Loucy (cell line): Measurements from ENCODE around the gene TACC3.

ENCODE experiments used
- H2AFZ ChIP-seq: fragments of 200-600 bp; sonication (generic); 2 replicates; pipeline ENCODE4 v1.6.0; 2016; ENCODE audit warnings: antibody characterized with exemption, mild to moderate bottlenecking, low read length, moderate library complexity
- H3F3A ChIP-seq: fragments of 200-600 bp; 2 replicates; pipeline ENCODE4 v1.6.0; 2016; ENCODE audit warnings: antibody characterized with exemption, low read depth, mild to moderate bottlenecking
- H3K27me3 ChIP-seq: fragments of 200-600 bp; sonication (generic); 2 replicates; pipeline ENCODE4 v1.6.1; 2014; ENCODE audit warnings: low read length, mild to moderate bottlenecking; ENCODE audit not compliant: insufficient read depth, poor library complexity, severe bottlenecking
- H3K36me3 ChIP-seq: fragments of 200-600 bp; sonication (generic); 2 replicates; pipeline ENCODE4 v1.6.1; 2016; ENCODE audit warnings: low read length; ENCODE audit not compliant: insufficient read depth
- H3K4me1 ChIP-seq: fragments of 200-600 bp; sonication (generic); 2 replicates; pipeline ENCODE4 v1.5.1; 2014; ENCODE audit warnings: low read length, mild to moderate bottlenecking; ENCODE audit not compliant: insufficient read depth, poor library complexity, severe bottlenecking
- H3K4me2 ChIP-seq: fragments of 200-600 bp; sonication (generic); 2 replicates; pipeline ENCODE4 v1.6.0; 2014; ENCODE audit warnings: antibody characterized with exemption, low read length, low read depth, mild to moderate bottlenecking; ENCODE audit not compliant: poor library complexity, severe bottlenecking
- H3K4me3 ChIP-seq: fragments of 200-600 bp; sonication (generic); 2 replicates; pipeline ENCODE4 v1.5.1; 2014; ENCODE audit warnings: low read length, mild to moderate bottlenecking, mixed read lengths; ENCODE audit not compliant: poor library complexity, severe bottlenecking
- H3K79me2 ChIP-seq: fragments of 200-600 bp; sonication (generic); 2 replicates; pipeline ENCODE4 v1.6.1; 2014; ENCODE audit warnings: low read length; ENCODE audit not compliant: insufficient read depth
- H3K9ac ChIP-seq: fragments of 200-600 bp; sonication (generic); 2 replicates; pipeline ENCODE4 v1.6.0; 2014; ENCODE audit warnings: mild to moderate bottlenecking, low read depth, low read length, moderate library complexity; ENCODE audit not compliant: poor library complexity, severe bottlenecking
- H3K9me2 ChIP-seq: fragments of 200-600 bp; sonication (generic); replicated peaks from 2 replicates; pipeline ENCODE4 v1.6.1; 2016; ENCODE audit warnings: low read depth, low read length, mixed read lengths
- H3K9me3 ChIP-seq: fragments of 200-600 bp; sonication (generic); 2 replicates; pipeline ENCODE4 v1.6.1; 2014; ENCODE audit warnings: mild to moderate bottlenecking, antibody characterized with exemption, low read length, low read depth; ENCODE audit not compliant: insufficient read depth
- H4K20me1 ChIP-seq: fragments of 200-600 bp; sonication (generic); 2 replicates; pipeline ENCODE4 v1.6.0; 2014; ENCODE audit warnings: antibody characterized with exemption, low read length, mild to moderate bottlenecking; ENCODE audit not compliant: insufficient read depth, poor library complexity, severe bottlenecking
- CTCF ChIP-seq: fragments of 200-600 bp; sonication (generic); conservative IDR thresholded peaks from 2 replicates; pipeline ENCODE4 v1.5.1; 2014; ENCODE audit warnings: mild to moderate bottlenecking, antibody characterized with exemption, low read length
- EZH2phosphoT487 ChIP-seq: fragments of 200-600 bp; IDR thresholded peaks from 2 replicates; pipeline ENCODE4 v1.6.1; 2018; ENCODE audit warnings: antibody characterized with exemption, mild to moderate bottlenecking, moderate library complexity, borderline replicate concordance

TACC3 gene

GRCh38 chr4:1723131-1723801 lies 1.9 kb downstream of the TACC3 start:
- peaks cover 60% of the 10 kb centered on the region for H4K20me1 ChIP-seq
- no peaks in the 10 kb centered on the region for H3F3A ChIP-seq
- no peak overlapping the region for H2AFZ ChIP-seq
- peak overlapping the region; percentile 97 for H3K9ac ChIP-seq
- H3K4me1 ChIP-seq: peaks cover 24% of the 10 kb centered on the region
- H3K9me2 ChIP-seq: no peaks in the 10 kb centered on the region
- no peaks in the 10 kb centered on the region for H3K9me3 ChIP-seq
- TF ChIP-seq EZH2phosphoT487: no peak
- no peak for TF ChIP-seq CTCF
- peak overlapping the region; percentile 99 for H3K4me3 ChIP-seq
- peaks cover 93% of the 10 kb centered on the region for H3K79me2 ChIP-seq
- H3K4me2 ChIP-seq: peak overlapping the region; percentile 88
- no peaks in the 10 kb centered on the region for H3K27me3 ChIP-seq
- H3K36me3 ChIP-seq: peaks cover 44% of the 10 kb centered on the region; the same call in 1 of the 2 replicates

- H4K20me1 ChIP-seq: peaks cover 56% of the 10 kb centered on the region
- no peak for TF ChIP-seq EZH2phosphoT487
- no peak for TF ChIP-seq CTCF
- H3K36me3 ChIP-seq: peaks cover 62% of the 10 kb centered on the region; the same call in 1 of the 2 replicates
These were observed 4.2 kb downstream of the TACC3 start for GRCh38 chr4:1725521-1725920.

GRCh38 chr4:1726146-1726934 lies 5.0 kb downstream of the TACC3 start:
- H3K79me2 ChIP-seq: peaks cover 99% of the 10 kb centered on the region
- no peaks in the 10 kb centered on the region for H3K27me3 ChIP-seq
- no peaks in the 10 kb centered on the region for H3K9me2 ChIP-seq
- H4K20me1 ChIP-seq: peaks cover 58% of the 10 kb centered on the region
- no peaks in the 10 kb centered on the region for H3K9me3 ChIP-seq
- H3K4me1 ChIP-seq: peaks cover 19% of the 10 kb centered on the region
- no peak overlapping the region for H2AFZ ChIP-seq
- peaks cover 70% of the 10 kb centered on the region; the same call in 1 of the 2 replicates for H3K36me3 ChIP-seq
- peak overlapping the region; percentile 31 for H3K4me3 ChIP-seq
- H3K9ac ChIP-seq: peak overlapping the region; percentile 56
- TF ChIP-seq CTCF: peak; percentile 98
- no peak for TF ChIP-seq EZH2phosphoT487
- peak overlapping the region; percentile 40 for H3K4me2 ChIP-seq
- no peaks in the 10 kb centered on the region for H3F3A ChIP-seq

More at GRCh38 chr4:1725521-1725920, 4.2 kb downstream of the TACC3 start:
- H3K9me3 ChIP-seq: no peaks in the 10 kb centered on the region
- peak overlapping the region; percentile 40 for H3K4me2 ChIP-seq
- H3F3A ChIP-seq: no peaks in the 10 kb centered on the region
- peaks cover 19% of the 10 kb centered on the region for H3K4me1 ChIP-seq
- H3K79me2 ChIP-seq: peaks cover 91% of the 10 kb centered on the region
- no peak overlapping the region for H3K9ac ChIP-seq
- H3K9me2 ChIP-seq: no peaks in the 10 kb centered on the region
- H2AFZ ChIP-seq: no peak overlapping the region
- H3K27me3 ChIP-seq: no peaks in the 10 kb centered on the region
- no peak overlapping the region for H3K4me3 ChIP-seq
